ENCODE measurements around the gene NMNAT2.

DNA sequence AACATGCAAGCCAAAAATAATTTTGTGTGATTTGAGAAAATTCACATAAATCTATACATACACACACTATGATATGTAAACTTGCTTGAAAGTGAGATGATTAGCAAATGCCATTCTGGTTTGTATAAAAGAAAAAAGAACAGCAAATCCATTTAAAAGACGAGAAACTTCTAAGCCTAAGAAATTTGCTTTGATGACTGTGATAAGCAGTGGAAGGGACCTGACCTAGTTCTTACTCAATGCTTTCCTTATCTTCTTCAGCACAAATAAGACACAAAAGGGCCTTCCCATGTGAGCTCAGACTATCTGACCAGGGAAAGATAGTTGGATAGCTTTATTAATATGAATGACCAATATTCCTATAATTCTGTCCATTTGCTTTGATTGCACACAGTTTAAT lies 25.3 kb upstream of the NMNAT2 start:
- TF ChIP-seq, protein P1, sequence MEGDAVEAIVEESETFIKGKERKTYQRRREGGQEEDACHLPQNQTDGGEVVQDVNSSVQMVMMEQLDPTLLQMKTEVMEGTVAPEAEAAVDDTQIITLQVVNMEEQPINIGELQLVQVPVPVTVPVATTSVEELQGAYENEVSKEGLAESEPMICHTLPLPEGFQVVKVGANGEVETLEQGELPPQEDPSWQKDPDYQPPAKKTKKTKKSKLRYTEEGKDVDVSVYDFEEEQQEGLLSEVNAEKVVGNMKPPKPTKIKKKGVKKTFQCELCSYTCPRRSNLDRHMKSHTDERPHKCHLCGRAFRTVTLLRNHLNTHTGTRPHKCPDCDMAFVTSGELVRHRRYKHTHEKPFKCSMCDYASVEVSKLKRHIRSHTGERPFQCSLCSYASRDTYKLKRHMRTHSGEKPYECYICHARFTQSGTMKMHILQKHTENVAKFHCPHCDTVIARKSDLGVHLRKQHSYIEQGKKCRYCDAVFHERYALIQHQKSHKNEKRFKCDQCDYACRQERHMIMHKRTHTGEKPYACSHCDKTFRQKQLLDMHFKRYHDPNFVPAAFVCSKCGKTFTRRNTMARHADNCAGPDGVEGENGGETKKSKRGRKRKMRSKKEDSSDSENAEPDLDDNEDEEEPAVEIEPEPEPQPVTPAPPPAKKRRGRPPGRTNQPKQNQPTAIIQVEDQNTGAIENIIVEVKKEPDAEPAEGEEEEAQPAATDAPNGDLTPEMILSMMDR (IDR thresholded peaks at IDR 0.05): no peak
- TF ChIP-seq POLR2A (IDR thresholded peaks at IDR 0.05) (no peak), POLR2AphosphoS5 (IDR thresholded peaks at IDR 0.05) (no peak), EP300 (IDR thresholded peaks at IDR 0.05; ENCODE audit: low read depth) (no peak)

Data from transverse colon (tissue), 4 donors.